ENCODE measurements around the gene CD300LG.
"Not testable (repeated sequence)": the region's sequence is repeated elsewhere in the genome, so short reads cannot be mapped to it uniquely, and the experiment has no call there.

CD300LG gene

DNA sequence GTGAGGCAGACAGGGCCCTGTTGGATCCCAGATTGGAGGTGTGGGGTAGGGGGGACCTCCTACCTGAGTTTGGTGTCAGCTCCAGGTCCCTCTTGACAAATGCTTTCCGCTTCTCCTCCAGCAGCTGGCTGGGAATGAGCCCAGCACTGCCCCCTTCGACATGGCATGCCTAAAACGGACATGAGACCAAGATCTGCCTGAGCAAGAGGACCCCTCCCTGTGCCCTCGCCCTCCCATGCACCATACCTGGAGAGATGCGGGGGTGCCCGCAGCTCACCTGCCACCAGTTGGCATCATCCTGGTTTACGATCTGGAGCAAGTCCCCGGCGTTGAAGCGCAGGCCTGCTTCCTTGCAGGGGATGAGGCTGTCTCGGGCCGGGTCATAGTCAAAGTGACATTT is 34.2 kb downstream of the CD300LG start:
- no peak for DNase-seq

DNA sequence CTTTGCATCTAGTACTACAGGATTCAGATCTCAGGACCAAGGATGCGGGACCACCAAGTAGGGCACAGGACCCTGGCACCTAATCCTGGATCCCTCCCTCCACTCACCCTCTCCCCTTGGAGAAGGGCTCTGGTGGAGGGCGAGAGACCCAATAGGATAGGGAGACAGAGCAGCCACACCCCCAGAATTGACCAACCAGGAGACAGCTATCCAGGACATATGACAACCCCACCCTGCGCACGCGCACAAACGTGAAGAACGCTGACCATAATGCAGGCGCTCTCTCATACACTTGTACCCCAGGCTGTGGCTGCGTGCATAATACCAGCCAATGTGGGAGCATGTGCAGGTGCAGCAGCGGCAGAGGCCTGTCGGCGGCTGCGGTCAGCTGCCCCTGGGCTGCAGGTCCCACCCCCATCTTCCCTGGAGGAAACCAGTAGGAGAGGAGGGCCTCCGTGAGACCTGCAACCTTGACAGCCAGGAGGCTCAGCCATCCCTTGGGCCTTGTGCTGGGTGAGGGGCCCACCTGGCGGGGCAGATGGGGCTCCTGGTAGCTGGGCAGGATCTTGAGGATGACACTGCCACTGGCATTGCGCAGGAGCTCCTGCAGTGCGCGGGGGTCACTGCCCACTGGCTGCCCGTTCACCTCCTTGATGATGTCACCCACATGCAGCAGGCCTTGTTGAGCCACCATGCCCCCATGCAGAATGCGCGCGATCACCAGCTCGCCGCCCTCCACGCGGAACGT is 35.0 kb downstream of the CD300LG start:
- no peak for DNase-seq

DNA sequence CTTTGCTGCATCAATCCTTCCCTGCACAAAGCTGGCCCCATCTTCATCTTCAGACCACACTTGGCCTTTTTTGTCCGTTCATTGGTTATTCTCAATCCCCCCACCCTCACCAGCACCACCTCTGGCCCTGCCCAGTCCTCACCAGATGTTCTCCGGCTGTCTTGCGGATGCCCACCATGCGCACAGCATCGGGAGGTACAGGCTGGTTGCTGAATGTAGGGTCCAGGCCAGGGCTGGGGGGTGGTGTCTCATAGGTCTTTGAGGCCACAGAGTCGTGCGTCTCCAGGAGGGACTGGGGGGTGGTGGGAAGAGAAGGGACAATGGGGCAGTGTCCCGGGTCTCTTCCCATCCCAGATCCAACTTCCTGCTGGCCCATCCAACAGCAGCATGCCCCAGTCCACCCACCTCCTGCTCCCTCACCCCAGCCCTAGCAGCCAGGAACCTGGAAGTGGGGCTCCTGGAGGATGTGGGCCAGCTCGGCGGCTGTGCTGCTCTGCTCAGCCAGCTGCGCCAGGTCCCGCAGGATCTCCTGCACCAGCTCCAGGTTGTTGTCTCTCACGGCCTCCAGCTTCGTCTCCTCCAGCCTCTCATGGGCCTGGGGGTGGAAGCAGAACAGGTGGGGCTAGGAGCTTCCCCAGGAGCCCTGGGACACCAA is 35.9 kb downstream of the CD300LG start:
- no peak for DNase-seq

DNA sequence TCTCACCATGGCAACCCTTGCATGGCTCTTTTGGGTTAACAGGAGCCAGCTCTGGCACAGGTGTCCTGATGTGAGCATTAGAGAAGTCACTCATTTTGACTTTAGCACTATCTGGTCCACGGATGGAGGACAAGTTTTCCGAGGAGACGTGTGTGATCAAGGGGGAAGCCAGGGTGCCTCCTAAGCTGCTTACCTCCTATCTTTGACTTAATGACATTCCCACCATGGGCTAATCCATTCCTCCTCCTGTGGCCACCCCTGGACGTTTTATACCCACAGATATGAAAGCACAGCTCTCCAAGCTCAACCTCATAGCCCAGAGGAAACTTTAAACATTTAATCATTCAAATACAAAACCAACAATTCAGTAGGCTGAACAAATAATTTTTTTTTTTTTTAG is 41.6 kb downstream of the CD300LG start:
- no peak for DNase-seq

DNA sequence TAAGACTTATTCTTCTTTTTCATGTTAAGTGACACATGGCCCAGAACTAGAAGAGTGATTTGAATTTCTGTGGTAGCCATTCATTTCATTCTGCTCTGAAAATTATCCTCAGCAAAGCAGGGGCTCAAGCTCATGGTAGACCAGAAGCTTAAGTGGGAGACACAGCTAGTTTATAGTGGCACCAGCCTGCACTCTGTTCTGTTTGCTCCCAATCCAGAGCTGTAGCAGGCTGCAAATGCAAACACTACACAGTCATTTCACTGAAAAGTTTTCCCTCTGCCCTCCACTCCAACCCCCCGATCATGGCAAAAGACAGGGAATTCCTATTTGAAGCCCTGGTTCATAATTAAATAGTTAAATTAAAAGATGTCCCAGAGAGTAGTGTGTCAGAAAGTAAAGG is 43.3 kb downstream of the CD300LG start:
- DNase-seq = no peak

DNA sequence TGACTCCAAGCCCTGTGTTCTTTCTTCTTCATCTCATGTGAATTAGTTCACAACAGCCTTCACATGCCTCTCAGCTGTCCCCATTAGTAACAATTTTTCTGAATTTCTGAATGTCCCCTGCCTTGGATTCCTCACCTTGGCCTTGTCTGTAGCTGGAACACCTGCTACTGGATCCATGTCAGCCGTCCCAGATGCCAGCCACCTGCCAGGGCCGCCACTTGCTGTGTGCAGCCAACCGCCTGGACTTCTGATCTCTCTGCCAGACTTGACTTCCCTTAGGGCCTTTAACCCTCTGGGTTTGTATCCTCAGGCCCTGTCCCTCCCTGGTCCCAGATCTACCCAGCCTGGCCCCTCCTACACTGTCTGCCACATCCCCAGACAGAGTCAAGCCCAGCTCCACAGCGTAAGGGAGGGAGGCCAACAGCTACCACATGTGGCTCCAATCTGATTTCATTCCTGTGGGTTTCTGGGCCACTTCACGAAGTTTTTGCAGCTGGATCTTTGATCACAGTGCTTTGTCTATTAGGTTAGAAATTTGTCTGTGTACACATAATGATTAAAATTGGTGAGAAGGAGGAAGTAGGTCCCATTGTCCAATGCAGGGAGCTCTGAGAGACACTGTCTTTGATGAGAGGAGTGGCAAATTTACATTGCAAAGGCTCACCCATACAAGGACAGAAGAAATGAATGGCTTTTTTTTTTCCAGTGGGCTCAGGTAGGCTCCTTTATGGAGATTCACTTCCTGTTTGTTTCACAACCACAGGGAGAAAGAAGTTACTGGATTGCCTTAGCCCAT is 45.1 kb downstream of the CD300LG start:
- DNase-seq = no peak

DNA sequence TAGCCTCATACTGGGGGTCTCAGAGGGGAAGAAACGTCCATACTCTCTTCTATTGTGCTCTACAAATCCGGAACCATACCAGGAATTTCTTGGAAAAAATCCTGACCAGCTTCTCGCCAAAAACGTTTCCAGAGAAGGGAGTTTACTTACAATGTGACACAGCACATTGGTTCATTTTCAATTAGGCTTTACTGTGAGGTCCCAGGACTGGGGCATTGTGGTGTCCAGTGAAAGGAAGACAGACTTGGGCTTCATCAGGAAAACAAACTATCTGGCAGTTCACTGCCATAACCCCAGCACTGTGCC is 45.6 kb downstream of the CD300LG start:
- no peak for DNase-seq

DNA sequence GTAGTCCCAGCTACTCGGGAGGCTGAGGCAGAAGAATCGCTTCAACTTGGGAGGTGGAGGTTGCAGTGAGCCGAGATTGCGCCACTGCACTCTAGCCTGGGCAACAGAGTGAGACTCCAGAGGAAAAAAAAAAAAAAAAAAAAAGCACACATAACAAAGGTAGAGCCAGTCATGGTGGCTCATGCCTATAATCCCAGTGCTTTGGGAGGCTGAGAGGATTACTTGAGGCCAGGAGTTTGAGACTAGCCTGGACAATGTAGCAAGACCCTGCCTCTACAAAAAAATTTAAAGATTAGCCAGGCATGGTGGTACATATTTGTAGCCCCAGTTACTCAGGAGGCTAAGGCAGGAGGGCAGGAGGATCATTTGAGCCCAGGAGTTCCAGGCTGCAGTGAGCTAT is 47.5 kb downstream of the CD300LG start:
- not testable (repeated sequence) for DNase-seq

DNA sequence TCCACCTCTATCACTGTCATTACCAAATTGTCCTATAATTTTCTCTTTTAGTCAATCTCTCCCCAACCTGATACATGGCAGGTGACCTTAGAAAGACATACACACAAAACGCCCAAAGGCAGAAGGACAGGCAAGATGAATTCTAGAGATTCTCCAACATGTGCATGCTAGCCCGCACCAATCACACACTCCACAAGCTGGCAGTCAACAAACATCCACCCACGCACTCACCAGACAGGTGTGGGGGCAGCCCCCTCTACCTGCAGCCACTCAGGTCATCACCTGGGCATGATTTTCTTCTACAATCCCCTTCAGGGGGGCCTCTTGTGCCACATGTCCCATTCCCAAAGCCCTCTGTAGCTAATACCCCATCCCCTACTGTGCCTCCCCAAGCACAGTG is 50.9 kb downstream of the CD300LG start:
- no peak for DNase-seq

DNA sequence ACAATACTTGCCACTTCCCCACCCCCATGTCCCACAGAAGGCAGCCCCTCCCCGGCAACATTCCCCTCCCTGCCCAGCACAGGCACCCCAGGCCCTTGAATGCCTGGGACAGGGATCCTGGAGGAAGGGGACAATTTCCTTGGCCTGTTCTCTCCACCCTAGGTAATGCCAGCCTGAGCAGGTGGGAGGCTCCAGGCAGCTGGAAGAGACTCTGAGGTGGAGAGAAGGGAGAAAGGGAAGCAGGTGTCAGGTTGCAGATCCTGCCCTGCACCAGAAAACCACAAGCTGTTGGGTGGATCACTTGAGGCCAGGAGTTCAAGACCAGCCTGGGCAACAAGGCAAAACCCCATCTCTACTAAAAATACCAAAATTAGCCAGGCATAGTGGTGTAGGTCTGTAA is 51.5 kb downstream of the CD300LG start:
- no peak for DNase-seq

DNA sequence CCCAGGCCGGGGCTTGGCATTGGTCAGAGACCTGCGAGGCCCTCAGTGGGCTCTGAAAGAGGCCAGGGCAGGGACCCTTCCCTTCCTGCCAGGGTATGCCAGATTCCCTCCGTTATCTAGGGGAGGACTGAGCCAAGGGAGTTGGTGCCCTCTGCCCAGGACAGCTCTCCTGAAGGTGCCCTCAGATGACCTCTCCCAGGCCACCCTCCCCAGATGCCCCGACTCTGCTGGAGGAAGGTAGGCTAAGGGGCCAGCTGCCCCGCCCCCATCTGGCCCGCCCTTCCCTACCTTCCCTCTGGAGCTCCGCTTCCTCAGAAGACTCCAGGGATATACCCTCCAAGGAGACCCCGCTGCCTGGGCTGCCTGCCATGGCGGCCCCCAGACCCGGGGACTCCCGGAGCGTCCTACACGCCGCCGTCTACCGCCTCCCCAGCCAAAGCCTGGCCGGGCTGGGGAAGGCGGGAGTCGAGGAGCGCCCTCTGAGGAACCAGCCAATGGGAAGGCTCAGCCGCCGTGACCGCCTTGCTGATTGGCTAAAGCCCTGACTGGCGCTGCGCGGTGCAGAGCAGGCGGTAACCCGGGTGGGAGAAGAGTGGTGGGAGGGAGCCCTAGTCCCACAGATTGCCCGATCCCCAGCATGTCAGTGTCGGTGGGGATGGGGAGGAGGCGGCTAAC is 53.3 kb downstream of the CD300LG start:
- peak; percentile 89 for DNase-seq

DNA sequence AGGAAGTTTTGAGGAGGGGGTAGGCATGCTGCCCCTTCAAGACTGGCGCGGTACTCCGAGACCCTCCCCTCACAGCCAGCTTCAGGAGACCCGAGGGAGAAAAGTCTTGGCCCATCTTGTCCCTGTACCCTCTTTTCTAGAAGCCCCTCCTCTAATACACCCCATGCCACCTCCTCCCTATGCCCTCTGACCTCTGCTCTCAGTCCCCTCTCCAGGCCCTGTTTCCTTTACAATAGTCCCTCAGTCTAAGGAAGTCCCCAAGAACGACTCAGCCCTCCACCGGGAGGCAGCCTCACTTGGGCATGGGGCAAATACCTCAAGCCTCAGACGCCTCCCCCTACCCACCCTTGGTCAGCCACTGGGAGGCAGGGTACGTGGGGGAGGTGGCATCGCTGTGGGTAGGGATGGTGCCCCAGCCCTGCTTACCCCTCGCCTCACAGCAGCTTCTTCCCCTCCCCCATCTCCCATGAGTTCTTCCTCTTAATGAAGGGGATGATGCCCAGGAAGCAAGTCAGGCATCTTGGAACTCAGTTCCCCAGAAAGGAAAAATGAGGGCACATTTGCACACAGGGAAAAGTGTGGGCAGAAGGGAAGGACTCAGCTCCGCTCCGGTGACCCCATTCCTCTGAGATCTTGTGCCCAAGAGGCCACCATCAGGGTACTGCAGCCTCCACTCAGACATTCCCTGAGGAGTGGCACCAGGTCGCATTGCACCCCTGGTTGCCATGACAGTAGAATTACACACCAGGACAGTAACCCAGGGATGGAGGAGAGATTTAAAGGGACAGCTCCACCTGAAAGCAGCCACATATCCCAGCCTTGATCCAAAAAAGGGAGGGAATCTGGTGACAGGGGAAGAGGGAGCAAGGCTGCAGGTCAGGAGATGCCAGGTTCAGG is 54.1 kb downstream of the CD300LG start:
- no peak for DNase-seq

DNA sequence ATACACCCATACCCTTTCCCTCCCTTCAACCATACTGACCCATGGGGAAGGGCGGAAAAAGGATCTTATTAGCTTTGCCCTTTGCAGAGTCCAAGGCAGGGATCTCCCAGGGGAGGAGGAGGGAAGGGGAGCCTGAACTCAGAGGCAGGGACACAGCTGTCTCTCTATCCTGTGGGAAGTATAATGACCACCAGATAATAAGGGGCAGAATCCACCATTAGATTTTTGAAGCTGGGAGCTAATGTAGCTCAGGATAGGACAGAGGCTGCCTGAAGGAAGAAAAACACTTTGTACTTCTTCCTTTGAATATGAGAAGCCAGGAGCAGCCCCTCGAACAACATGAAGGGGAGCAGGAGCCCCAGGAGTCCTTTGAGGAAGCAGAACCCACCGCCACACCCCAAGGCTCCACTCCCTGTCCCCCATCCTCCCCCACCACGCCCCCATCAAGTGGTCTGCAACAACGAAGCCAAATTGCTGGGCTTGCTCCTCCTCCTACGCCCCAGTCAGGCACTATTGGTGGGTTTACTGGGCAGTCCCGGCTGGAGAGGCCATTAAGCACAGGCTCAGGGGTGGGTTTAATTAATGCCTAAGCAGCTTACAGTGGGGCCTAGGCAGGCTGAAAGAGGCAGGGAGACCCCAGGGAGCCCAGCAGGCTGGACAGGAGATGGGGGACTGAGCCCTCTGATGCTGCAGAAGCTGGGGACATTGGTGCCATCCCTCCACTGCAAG is 55.0 kb downstream of the CD300LG start:
- no peak for DNase-seq

DNA sequence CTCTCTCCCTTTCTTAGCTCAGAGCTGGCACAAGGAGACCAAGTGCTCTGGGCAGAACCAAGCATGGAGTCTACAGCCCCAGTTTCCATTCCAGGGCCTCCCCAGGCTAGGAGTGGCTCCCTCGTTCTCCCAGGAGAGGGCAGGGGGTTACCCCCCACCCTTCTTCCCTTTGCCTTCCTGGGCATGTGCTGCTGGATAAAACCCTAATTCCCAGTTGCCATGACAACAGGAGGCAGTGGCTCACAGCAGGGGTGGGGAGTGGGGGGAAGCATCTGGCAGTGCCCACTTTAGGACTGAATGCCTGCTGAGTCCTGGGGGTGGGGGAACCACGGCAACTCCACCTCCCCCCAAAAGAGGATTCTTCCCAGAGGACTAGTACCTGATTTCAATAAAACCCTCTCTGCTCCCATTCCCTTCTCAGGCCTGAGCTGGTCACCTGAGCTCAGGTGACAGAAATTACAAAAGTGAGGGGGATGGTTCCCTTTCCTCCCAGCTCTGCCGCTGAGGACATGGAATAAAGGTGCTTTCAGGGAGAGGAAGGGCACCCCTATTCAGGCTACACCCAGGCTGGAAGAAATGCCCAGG is 58.5 kb downstream of the CD300LG start:
- no peak for DNase-seq

DNA sequence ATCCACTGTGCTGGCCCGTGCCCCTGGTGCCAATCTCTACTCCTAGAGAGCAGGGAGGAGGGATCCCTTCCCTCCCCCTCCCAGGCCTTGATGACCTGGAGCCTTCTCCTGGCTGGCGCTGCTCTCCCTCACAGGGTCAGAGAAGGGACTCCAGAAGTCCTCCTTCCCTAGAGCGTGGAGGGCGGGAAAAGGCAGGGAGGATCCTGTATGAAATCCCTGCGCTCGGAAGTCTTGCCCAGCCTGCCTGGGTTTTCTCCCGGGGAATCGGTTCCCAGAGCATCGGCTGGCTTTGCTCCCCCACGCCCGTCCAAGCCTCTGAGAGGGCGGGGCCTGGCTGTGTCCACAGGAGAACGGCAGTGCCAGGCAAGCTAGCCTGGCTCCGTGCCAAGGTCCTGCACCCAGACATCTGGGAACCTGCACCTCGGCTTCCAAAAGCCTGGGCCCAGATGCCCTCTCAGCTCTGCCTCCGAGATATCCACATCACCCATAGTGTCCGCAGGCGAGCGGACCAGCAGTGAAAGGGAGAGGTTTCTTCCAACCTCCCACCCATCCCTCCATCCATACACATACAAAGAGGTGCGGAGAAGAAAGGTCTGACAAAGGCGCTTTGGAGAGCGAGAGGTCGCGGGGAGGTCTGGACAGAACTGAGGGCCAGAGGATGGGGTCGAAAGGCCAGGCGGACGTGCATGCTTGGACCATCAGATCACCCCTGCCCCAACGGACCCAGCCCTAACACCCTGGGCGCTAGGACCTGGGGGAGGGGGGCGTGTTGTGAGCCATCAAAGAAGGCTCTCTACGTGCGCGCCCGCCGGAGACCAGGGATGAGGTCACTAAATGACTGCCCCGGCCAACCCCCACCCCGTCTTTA is 59.2 kb downstream of the CD300LG start:
- no peak for DNase-seq

DNA sequence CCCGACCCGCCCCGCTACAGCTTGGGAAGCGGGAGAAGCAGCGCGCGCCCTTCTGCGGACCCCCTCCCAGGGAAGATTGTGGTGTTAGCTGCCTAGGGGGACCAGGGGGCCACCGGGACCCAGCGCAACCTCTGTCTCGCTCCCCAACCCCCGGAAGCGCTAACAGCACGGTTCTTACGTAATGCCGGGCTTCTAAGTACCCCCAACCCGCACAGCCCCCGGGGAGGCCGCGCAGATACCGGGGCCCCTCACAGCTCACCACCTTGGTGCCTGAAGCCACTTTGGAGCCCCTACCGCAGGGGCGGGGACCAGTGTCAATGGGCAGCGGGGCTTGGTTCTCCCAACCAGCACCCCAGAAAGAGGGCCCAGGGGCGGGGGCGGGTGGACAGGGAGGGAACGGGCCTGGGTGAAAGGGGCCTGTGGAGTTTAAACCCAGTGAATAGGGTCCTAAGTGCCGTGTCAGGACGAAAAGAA is 60.0 kb downstream of the CD300LG start:
- DNase-seq = no peak

DNA sequence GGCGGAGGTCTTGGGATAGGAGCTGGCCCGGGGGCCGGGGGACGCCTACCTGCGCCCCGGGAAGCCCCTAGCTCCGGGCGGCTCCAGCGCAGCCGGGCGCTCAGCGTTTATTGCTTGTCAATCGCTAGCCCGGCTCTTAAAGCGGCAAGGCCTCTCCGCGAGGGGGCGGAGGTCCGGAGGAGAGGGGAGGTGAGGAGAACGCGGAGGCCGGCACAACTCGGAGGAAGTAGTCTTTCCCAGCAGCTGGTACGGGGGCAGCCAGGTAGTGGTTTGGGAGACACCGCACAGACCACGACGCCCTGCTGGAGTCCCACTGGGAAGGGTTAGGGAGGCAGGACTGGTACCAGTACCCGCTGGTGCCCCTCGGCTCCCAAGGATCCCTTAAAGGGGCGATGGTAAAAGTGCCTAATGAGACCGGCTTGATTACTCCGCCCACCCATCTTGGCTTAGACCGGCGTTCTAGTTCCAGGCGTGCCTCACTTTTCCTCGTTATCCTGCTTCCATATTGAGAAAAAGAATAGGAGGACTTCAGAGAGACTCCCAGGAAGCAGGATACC is 60.5 kb downstream of the CD300LG start, which contains the start of gene MPP2:
MPP2 (minus strand) TSS at position 112 of the 557 bp plus-strand sequence. CDS start 3,076 bp downstream, outside the sequence.
- peak; percentile 70 for DNase-seq

DNA sequence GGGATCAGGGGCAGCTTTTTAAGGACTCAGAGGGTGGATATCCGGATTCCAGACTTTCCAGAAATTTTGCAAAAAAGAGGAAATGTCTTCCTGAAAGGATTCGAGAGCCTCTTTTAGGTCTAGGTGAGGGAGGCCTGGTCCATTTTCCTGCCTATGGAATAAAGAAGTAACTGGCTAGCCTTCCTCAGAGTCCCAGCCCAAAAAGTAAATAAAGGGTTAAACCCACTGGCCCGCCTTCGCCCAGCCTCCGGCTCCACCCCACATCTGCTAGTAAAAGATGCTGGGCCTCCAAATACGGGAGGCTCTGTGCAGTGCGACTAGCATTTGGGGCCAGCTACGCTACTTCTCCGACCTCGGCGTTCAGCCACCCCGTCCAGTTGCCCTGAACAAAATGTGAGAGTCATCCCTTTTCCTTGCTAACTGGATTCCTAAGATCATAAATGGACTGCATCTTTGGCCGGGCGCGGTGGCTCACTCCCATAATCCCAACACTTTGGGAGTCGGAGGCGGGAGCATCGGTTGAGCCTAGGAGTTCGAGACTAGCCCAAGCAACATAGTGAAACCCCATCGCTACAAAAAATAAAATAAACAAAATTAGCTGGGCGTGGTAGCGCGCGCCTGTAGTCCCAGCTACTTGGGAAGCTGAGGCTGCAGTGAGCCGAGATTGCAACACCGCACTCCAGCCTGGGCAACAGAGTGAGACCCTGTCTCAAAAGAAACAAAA is 61.2 kb downstream of the CD300LG start:
- peak; percentile 58 for DNase-seq
